ENCODE results near the gene RAPGEF6. TPM values are rescaled to one million over a fixed set of nuclear protein-coding genes. Genes with fewer than 3 reads are reported as not detected.
A peak's percentile ranks its signal among the peaks of the same experiment; 100 is the strongest.

The RAPGEF6 gene
- total RNA-seq, 2 donors from 2014 or later: 15.5 to 43.0 TPM

- H3K36me3 ChIP-seq: no peaks in the 10 kb centered on the region
- intact Hi-C loops (cut with DNase I): no loop called here
- H3K4me1 ChIP-seq (replicated peaks): no peaks in the 10 kb centered on the region
- H3K27me3 ChIP-seq (replicated peaks; ENCODE audit: insufficient read depth): no peaks in the 10 kb centered on the region
- no peak overlapping the region for H3K4me3 ChIP-seq
- TF ChIP-seq POLR2AphosphoS5 (IDR thresholded peaks at IDR 0.05) (no peak), POLR2A (IDR thresholded peaks at IDR 0.05) (no peak)
- TF ChIP-seq, protein P1, sequence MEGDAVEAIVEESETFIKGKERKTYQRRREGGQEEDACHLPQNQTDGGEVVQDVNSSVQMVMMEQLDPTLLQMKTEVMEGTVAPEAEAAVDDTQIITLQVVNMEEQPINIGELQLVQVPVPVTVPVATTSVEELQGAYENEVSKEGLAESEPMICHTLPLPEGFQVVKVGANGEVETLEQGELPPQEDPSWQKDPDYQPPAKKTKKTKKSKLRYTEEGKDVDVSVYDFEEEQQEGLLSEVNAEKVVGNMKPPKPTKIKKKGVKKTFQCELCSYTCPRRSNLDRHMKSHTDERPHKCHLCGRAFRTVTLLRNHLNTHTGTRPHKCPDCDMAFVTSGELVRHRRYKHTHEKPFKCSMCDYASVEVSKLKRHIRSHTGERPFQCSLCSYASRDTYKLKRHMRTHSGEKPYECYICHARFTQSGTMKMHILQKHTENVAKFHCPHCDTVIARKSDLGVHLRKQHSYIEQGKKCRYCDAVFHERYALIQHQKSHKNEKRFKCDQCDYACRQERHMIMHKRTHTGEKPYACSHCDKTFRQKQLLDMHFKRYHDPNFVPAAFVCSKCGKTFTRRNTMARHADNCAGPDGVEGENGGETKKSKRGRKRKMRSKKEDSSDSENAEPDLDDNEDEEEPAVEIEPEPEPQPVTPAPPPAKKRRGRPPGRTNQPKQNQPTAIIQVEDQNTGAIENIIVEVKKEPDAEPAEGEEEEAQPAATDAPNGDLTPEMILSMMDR (IDR thresholded peaks at IDR 0.05): no peak
- DNase-seq (ENCODE audit: low spot score): no peak
- H3K9me3 ChIP-seq: no peaks in the 10 kb centered on the region
- WGBS: 97% methylated on average over 4 of the region's 4 CpGs
- H3K27ac ChIP-seq: no peak overlapping the region
These were observed 245.7 kb downstream of the RAPGEF6 start for GRCh38 chr5:131389096-131389868.

- no peaks in the 10 kb centered on the region for H3K36me3 ChIP-seq
- H3K4me3 ChIP-seq: no peak overlapping the region
- intact Hi-C loops (cut with DNase I): no loop called here
- peak overlapping the region in 1 of 2 donors; percentile 6 for H3K27ac ChIP-seq
- no peak for DNase-seq (ENCODE audit: low spot score)
- TF ChIP-seq, protein P1 (IDR thresholded peaks at IDR 0.05): no peak
- no peak for TF ChIP-seq POLR2AphosphoS5 (IDR thresholded peaks at IDR 0.05)
- TF ChIP-seq POLR2A (IDR thresholded peaks at IDR 0.05): no peak
- H3K27me3 ChIP-seq (replicated peaks; ENCODE audit: insufficient read depth): no peaks in the 10 kb centered on the region
- H3K4me1 ChIP-seq (replicated peaks): no peaks in the 10 kb centered on the region
- no peaks in the 10 kb centered on the region for H3K9me3 ChIP-seq
- WGBS: 90% methylated on average over 6 of the region's 6 CpGs
These were observed 247.8 kb downstream of the RAPGEF6 start for GRCh38 chr5:131387255-131387654.

GRCh38 chr5:131386779-131387178 is 248.2 kb downstream of the RAPGEF6 start:
- no peak overlapping the region for H3K4me3 ChIP-seq
- H3K36me3 ChIP-seq: no peaks in the 10 kb centered on the region
- H3K9me3 ChIP-seq: no peaks in the 10 kb centered on the region
- H3K27me3 ChIP-seq (replicated peaks; ENCODE audit: insufficient read depth): no peaks in the 10 kb centered on the region
- intact Hi-C loops (cut with DNase I): no loop called here
- DNase-seq (ENCODE audit: low spot score): no peak
- TF ChIP-seq, protein P1 (IDR thresholded peaks at IDR 0.05): no peak
- TF ChIP-seq POLR2A (IDR thresholded peaks at IDR 0.05): no peak
- peak overlapping the region in 1 of 2 donors; percentile 6 for H3K27ac ChIP-seq
- WGBS: 15% methylated on average over 4 of the region's 4 CpGs
- no peaks in the 10 kb centered on the region for H3K4me1 ChIP-seq (replicated peaks)

DNA sequence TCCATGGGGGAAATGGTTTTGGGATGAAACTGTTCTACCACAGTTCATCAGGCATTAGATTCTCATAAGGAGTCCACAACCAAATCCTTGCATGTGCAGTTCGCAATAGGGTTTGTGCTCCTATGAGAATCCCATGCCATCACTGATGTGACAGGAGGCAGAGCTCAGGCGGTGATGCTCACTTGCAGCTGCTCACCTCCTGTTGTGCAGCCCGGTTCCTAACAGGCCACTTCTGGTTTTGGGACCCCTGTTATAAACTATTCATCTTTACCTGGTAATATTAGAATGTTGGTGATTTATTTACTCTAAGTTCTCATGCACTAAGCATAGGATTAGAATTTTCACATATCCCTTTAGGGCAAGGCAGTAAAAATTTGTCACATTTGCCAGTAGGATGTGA is 248.9 kb downstream of the RAPGEF6 start:
- no peak for TF ChIP-seq POLR2AphosphoS5 (IDR thresholded peaks at IDR 0.05)
- TF ChIP-seq POLR2A (IDR thresholded peaks at IDR 0.05): no peak
- TF ChIP-seq, protein P1 (IDR thresholded peaks at IDR 0.05): no peak
- DNase-seq (ENCODE audit: low spot score): no peak
- Histone ChIP-seq H3K36me3 (no peaks in the 10 kb centered on the region), H3K27ac (no peak overlapping the region), H3K4me3 (no peak overlapping the region), H3K27me3 (replicated peaks; ENCODE audit: insufficient read depth) (no peaks in the 10 kb centered on the region), H3K9me3 (no peaks in the 10 kb centered on the region), H3K4me1 (replicated peaks) (no peaks in the 10 kb centered on the region)
- intact Hi-C loops (cut with DNase I): no loop called here
- 92% methylated on average over 3 of the region's 3 CpGs for WGBS

DNA sequence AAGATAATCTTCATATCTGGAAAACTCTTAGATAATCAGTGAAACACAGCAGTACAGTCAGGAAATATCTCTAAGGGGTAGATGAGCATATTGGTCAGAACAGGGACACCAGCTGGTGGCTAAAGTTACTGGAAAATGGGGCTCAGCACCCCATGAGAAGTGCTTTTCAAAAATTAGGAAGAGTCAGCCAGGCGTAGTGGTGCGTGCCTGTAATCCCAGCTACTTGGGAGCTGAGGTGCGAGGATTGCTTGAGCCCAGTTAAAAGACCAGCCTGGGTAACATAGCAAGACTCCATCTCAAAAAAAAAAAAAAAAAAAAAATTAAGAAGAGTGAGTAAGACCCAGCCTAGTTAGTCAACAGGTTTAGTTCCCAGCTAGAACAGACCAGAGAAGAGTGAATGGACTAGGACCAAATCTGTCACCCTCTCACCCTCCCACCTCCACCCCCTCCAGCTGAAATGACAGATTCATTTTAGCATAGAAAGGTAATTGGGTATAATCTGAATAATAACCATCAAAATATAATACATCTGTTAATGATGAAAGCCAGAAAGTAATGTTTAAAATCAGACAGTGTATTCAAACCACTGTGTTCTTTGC is 250.3 kb downstream of the RAPGEF6 start:
- intact Hi-C loops (cut with DNase I): no loop called here
- Histone ChIP-seq H3K9me3 (no peaks in the 10 kb centered on the region), H3K4me3 (no peak overlapping the region), H3K27me3 (replicated peaks; ENCODE audit: insufficient read depth) (no peaks in the 10 kb centered on the region), H3K4me1 (replicated peaks) (no peaks in the 10 kb centered on the region), H3K27ac (no peak overlapping the region), H3K36me3 (no peaks in the 10 kb centered on the region)
- DNase-seq (ENCODE audit: low spot score): no peak
- 100% methylated on average over 3 of the region's 3 CpGs for WGBS
- no peak for TF ChIP-seq POLR2A (IDR thresholded peaks at IDR 0.05)
- no peak for TF ChIP-seq POLR2AphosphoS5 (IDR thresholded peaks at IDR 0.05)
- TF ChIP-seq, protein P1 (IDR thresholded peaks at IDR 0.05): no peak
